Activated CD8-positive, alpha-beta memory T cell treated with anti-CD3 and anti-CD28 coated beads for 4 hours (primary cell): ENCODE data around the gene NBPF3.
"Not testable (repeated sequence)": the region's sequence is repeated elsewhere in the genome, so short reads cannot be mapped to it uniquely, and the experiment has no call there.

Experiments used
- DNase-seq, 2 donors: peaks; one replicate each; pipeline ENCODE4 v3.0.0-alpha.2; 2020; ENCODE audit warnings: low read depth in 2 of 2

NBPF3 gene

DNA sequence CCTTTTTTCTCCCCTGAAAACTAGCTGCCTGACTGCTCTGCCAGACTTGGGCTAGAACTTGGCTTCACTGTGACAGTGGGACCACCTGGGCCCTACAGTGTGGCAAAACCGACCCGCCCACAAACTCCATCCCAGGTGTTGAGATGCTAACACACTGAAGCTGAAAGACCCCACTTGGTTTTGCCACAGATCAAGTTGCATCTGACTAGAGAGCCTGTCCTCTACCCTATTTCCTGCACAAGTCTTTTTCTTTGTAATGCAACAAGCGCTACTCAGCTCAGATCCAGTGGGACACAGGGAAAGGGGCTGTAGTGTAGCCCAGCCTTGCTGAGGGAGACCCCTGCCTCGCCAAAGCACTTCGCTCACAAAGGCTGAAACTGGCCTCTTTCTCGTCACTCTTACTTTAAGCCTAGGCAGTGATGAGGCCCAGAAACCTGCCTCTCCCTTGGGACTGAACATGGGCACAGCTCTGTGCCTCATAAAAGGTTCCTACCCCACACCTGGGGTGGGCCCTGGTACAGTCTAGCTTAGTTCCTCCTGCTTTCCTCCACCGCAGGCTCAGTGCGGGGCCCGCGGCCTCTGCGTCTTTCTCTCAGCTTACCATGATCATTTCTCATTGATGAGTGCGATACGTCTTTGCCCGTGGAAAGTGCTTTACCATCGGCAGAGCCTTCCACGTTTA, 79.0 kb downstream of the NBPF3 start:
- DNase-seq, result no peak

DNA sequence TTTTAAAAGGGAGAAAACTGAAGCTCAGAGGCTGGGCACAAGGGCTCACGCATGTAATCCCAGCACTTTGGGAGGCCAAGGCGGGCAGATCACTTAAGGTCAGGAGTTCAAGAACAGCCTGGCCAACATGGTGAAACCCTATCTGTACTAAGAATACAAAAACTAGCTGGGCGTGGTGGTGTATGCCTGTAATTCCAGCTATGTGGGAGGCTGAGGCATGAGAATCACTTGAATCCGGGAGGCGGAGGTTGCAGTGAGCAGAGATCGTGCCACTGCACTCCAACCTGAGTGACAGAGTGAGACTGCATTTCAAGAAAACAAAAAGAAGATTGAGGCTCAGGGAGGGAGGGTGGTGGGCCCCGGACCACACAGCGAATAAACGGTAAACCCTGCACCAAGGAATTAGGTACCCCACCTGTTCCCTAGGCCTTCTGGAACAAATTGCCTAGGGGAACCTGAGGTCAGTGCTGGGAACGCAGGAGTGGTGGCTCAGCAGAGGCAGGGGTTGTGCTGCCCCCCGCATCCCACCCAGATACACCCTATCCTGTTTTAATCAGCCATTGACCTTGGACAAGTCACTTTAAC, 79.6 kb downstream of the NBPF3 start:
- DNase-seq, result not testable (repeated sequence)

- no peak for DNase-seq
Observed at GRCh38 chr1:21520899-21521716, 81.2 kb downstream of the NBPF3 start.

DNA sequence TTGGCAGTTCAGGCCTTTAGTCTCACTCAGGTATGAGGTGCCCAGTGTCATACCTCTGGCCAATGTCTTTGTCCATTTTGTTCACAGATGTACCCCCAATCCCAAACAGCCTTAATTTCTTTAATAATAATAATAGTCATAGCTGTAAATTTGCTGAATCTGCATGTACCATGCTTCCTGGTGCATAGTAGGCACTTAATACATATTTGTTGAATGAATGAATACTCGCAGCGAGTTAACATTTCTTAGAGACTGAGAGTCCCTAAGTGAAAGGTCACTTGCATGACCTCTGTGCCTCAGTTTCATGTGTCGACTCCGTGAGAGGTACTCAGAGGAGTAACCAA, 81.8 kb downstream of the NBPF3 start:
- no peak for DNase-seq

DNA sequence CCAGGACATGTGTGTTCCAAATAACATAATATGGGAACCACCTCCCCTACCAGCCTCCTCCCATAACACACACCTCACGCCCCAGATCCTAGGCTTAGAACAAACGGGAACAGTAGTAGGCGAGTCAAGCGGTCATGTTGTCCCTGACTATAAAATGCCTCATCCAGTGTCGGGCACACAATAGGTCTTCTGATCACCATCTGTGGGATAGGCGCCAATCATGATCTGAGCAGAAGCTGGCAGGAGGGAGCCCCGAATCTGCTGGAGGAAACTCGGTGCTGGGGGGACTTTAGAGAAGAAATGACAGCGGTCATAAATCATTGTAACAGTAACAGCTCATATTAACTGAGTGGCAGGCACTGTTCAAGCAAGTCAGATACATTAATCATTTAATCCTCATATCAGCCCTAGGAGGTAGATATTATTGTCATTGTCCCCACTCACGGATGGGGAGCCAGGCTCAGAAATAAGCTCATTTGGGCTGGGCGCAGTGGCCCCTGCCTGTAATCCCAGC, 82.6 kb downstream of the NBPF3 start:
- DNase-seq, result no peak

DNA sequence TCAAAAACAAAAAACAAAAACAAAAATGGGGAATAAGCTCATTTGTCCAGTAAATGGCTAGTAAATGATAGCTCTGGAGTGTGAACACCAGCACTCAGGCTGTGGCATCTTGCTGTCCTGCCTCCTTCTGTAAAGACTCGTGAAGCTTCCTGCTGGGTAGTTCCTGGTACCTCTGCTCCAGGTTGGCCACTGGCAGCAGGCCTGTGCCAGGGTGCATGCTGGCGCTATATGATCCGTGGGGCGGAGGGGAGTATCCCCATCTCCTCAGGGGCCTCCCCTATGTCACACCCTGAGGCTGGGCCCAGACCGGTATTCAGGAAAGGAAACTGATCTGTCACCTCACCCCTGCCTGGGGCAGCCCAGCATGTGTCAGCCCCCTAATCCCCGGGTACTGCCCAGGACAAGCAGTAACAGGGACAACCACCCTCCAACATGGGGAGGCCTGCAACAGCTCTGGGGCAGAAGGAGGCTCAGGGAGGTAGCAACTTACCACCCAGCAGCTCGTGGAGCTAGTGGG, 83.4 kb downstream of the NBPF3 start:
- no peak for DNase-seq

DNA sequence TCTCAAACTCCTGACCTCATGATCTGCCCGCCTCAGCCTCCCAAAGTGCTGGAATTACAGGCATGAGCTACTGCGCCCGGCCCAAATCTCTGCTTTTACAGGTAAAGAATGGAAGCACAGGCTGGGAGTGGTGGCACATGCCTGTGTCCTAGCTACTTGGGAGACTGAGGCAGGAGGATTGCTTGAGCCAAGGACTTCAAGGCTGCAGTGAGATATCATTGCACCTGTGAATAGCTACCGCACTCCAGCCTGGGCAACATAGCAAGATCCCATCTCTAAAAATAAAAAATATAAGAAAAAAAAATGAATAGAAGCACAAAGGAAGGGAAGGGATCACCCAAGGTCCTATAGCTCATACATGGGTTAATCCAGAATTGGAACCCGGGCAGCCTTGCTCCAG, 84.3 kb downstream of the NBPF3 start:
- no peak for DNase-seq

DNA sequence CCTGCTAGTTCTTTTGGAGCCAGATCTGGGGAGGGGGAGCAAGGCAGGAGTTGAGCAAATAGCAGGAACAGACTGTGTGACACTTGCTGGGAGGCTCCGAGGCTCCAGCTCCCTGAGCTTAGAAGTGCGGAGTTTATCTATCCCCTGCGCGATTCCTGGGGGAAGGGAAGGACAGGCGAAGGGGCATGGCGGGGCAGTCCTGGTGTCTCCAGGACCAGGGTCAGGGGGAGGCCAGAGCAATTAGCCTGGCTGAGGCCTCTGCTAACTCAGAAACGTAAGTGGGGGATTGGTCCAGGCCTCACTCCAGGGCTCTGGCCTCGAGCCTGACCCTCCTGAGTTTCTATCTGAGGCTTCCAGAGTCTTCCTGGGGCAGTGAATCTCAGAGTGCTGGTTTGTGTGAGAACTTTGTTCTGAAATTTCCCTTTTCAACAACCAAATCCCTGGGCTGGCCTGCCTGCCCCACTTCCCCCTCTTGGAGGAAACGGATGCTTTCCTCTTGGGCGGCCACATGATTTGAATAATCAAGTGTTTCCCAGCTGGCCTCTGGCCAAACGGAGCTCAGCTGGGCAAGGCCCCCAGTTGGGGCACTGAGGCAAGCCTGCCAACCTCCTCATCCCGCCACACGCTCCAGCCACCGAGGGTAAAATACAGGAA, 84.9 kb downstream of the NBPF3 start:
- DNase-seq, result no peak

DNA sequence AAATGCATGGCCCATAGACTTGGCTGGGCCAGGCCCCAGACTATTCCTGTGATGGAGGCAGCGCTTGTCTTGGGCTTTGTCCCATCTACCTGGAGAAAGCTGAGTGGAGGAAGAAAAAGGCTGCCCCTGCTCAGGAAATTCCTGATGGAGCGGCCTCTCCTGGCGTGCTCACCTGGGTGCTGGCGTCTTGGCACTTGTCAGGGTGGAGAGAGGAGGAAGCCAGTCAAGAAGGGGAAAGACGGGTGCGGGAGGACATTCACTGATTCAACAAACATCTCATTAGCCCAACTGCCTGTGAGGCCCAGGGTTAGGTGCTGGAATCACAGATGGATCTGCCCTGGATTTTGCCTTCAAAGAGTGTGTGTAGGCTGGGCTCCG, 85.4 kb downstream of the NBPF3 start:
- no peak for DNase-seq

GRCh38 chr1:21526441-21526840, 86.5 kb downstream of the NBPF3 start:
- DNase-seq, result no peak

DNA sequence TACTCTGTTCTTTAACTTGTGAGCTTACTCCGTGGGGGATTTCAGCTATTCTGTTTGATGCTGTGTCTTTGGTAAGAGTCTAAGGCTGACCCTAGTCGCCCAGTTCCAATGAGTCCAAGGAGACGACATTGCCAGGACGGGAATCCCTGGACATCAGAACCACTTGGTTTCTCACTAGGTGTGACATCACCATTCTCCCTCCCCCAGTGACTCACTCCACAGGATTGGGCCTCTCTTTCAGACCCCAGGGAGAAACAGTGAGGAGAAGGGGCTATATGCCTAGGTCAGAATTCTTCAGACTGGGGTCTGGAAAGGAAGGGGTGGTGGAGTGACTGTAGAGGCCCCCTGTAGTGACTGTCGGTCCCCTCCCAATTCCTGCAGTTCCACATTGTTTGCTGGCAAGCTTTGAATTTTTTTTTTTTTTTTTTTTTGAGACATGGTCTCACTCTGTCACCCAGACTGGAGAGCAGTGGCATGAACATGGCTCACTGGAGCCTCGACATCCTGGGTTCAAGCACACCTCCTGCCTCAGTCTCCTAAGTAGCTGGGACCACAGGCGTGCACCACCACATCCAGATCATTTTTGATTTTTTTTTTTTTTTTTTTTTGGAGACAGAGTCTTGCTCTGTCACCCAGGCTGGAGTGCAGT, 90.6 kb downstream of the NBPF3 start:
- no peak for DNase-seq

- no peak for DNase-seq
Observed at GRCh38 chr1:21531241-21531640, 91.3 kb downstream of the NBPF3 start.

GRCh38 chr1:21532496-21532895, 92.6 kb downstream of the NBPF3 start:
- no peak for DNase-seq

GRCh38 chr1:21532992-21533534, 93.1 kb downstream of the NBPF3 start:
- DNase-seq, result no peak

- DNase-seq, result no peak
Observed at GRCh38 chr1:21534146-21534545, 94.2 kb downstream of the NBPF3 start.
